Right hindlimb (tissue), 1 donor: ENCODE results near the gene UBL3.
A peak's percentile ranks its signal among the peaks of the same experiment; 100 is the strongest.

Source experiments
- DNase-seq: peaks from one replicate; pipeline ENCODE4 v3.0.0-alpha.2; 2018

Gene UBL3, protein sequence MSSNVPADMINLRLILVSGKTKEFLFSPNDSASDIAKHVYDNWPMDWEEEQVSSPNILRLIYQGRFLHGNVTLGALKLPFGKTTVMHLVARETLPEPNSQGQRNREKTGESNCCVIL

DNA sequence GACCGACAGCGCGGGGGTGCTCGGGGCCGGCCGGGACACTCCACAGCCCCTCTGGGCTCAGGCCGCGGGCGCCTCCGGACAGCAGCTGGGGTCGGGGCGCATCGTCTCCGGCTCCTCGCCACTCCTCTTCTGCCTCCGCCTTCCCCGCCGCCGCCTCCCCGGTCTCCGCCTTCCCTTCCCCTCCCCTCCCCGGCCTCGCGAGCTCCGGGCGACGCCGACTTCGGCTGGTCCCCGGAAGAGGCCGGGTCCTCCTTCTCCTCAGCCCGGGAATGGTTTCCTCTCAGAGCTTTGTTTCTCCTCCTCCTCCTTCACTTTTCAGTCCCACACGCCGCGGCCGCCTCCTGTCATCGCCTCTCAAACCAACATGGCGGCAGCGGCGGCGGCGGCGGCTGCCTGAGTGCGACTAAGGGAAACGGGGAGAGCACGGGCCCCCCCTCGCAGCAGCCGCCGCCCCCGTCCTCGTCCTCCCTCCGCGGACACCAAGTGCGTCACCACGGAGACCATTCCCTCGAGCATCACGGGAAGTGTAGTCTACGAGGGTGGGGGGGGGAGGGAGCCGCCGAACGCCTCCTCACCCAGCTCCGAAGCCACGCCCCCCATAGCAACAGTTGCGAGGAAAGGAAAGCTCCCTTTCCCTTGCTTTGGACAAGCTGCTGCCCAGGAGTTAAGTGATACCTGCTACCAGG is at the start of gene UBL3:
UBL3 (minus strand) TSS at position 405 of the 686 bp plus-strand sequence. CDS start 1,079 bp downstream, outside the sequence.
- peak; percentile 99 for DNase-seq

DNA sequence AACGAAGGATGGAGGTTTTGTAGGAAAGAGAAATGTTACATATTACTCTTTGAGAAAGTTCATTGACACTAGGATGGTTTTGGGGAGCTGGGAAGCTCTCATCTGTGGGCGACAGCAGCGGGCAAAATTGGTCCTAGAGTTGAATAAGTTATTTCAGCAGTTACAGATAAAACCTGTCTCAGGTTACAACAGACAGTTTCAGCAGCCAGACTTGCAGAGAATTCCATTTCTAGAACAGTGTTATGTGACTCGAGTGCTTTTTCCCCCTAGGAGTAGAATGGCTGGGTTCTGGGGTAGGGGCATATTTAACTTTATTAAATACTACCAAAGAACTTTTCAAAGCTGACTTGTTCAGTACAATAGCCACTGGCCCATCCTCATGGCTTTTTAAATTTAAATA is 46.7 kb upstream of the UBL3 start:
- DNase-seq: no peak

DNA sequence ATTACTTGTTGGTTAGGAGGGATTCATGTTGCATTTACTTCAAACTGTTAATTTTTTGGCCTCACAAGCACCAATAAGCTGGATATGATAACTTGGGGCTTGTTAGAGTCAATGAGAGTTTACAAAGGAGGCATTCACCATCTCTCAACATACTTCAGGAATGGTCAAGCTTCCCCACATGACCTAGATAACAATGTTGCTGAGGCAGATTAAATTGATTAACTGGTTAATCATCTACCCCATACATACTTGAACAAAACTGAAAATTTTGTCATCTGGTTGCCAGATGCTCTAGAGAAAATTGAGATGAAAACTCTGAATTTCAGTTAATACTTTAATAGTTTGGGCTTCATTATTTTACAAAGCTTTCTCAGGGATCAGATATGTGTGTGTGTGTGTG is 43.0 kb upstream of the UBL3 start:
- DNase-seq: no peak

DNA sequence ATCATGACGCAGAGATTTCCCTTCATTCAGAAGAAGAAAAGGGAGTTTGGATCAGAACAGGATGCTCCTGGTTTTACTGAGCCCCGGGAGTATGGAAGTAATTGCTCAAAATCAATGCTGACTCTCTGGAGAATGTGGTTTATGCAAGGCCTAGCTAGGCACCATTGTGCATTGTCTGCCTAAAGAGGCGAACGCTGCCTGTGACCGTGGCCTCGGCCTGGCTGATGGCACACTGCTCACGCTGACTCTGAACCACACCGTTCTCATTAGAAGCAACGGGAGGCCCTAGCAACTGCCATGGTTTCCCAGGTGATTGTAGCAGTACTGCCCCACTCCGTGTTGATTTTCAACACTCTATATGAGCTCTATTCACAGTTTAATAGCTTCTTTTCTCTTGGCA is 41.7 kb upstream of the UBL3 start:
- DNase-seq: no peak

DNA sequence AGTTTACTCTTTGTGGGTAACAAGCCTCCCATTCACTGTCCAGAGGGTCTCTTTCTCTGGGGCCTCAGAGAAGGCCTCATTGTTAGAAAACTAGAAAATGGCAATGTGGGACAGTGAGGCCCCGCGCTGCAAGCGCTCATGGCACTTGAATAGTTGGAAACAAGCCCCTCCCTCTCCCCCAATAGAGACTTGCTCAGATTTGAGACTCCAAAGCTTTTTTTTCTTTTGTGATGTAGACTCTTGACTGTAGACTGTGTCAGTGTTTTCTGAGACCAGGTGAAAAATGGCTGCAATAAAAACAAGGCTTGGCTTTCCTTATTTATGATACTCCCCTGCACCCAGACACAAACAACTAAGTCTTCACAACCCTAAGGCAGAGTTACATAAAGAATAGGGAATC is 38.7 kb upstream of the UBL3 start:
- no peak for DNase-seq

DNA sequence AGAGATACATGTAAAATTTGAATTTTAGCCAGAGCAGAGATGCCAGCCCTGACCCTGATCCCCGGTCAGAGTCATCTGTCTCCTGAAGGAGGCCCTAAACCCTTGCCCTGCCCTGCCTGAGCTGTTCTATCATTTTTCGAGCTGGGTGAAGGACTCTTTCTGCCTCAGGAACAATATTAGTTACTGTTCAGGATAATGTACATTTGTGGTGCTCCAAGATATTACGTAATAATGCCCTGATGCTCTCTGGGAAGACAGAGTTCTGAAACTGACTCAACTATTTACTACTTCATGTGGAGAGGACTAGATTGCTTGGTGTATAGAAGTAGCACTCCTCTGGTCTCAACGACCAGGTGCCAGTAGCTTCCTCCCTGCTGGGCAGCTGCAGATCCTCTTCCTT is 37.9 kb upstream of the UBL3 start:
- no peak for DNase-seq

DNA sequence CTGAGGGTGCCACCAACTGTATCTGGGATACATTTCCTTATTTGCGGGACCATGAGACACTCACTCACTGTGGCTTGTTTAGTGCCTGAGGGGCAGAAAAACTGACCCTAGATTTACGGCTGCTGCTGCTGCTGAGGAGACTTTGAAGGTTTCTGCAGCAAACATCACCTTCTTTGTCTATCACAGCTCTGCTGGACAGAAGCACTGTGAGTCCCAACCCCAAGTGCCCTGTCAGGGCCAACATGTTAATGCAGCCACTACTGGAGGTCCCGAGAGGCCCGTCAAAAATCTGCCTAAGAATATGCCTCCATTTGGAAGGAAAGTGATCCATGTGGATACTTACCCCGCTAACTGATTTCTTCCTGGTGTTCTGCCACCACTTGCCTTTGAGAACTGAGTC is 37.3 kb upstream of the UBL3 start:
- DNase-seq: no peak

DNA sequence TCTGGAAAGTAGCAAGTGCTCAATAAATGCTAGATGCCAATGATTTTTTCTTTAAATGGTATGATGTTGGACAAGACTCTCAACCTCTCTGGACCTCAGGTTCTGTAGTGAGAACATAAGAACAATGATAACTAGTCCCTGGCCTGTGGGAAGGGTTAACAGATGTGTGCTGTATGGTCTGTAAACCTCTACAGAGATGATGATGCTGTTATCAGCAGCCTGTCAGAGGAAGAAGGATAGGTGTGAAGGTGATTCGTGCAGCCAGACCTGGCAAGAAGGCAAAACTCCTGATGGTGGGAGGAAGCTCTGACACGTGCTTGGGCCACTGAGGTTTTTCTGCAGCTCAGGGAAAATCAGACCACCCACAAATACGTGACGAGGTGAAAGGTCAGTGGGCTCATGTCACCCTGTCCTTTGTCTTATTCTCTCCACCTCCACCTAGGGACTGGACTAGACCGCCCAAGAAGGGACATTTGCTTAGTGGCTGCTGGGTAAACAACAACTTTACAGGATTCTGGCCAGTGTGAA is 36.7 kb upstream of the UBL3 start:
- no peak for DNase-seq

DNA sequence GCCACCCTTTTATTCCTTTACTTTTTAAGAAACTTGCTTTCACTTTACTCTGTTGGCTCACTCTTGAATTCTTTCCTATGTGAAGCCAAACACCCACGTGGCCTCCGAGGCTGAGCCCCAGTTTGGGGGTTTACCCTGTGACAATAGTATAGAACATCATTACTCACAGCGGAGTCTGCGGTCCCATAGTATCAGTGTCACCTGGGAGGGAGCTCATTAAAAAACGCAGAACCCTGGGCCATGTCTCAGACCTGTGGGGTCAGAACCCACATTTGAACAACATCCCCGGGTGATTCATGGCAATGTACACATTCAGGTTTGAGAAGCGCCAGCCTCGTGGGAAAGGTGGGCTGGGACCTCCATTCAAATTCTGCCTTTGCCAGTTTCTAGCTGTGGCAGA is 36.0 kb upstream of the UBL3 start:
- no peak for DNase-seq

DNA sequence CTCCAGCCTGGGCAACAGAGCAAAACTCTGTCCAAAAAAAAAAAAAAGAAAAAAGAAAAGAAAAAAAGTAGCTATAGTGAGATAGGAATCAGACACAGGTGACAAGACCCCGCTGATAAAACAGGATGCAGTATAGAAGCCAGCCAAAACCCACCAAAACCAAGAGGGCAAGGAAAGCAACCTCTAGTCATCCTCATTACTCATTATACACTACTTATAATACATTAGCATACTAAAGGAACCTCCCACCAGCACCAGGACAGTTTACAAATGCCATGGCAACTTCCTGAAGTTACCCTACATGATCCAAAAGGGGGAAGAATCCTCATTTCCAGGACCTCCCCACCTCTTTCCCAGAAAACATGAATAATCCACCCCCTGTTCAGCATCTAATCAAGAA is 35.6 kb upstream of the UBL3 start:
- no peak for DNase-seq

DNA sequence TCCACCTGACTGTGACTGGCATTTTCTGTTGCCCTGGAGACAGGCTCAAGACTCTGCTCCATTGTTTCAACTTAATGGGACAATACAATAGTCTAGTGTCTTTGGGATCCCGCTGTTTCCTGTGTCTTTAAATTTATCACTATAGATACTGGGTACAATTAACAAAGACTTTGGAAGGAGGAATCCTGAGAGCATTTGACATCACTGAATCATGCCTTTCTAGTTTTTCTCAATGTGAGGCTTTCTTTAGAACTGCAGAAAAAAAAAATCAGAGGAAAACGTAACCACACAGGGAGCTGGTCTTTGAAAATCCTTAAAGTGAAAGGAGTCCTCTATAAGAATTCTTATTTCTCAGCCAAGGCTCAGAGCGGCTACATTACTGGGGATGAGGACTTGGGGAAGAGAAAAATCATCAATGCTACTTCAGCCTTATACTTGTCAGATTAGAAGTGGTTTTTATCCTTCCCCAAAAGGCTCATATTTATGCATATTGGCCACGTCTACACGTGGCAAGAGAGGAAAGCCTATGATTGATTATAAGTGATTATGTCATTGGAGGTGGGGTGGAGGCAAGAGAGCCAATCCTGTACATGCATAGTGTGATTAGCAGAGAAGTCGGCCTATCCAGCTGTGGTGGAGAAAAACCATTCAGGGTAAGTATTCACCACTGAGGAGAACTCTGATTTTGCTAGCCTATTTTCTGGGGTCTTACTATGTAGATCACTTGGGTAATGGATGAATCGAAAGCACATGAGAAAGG is 34.4 kb upstream of the UBL3 start:
- DNase-seq: no peak

DNA sequence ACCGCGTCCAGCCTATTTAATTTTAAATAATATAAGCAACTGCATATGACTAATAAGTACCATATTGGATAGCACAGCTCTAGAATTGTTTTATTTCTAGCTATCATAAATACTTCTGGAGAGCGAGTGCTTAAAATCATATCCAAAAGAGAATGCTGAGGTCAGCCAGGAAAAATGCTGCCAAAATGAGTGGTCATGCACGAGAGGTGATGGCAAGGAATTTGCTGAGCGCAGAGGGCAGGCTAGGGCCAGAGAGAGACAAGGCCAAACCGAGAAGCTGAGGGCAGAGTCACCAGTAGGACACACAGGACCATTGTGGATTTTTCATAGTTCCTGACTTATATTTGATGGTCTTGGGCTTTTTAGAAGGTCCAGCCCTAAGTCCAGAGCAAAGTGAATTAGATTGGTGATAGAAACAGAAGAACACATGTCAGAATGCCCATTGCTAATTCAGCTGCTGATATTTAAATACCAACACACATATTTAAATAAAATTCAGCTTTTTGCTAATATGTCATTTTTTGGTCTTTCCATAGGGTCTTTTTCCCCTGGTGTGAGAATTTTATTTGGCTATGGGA is 33.6 kb upstream of the UBL3 start:
- no peak for DNase-seq

DNA sequence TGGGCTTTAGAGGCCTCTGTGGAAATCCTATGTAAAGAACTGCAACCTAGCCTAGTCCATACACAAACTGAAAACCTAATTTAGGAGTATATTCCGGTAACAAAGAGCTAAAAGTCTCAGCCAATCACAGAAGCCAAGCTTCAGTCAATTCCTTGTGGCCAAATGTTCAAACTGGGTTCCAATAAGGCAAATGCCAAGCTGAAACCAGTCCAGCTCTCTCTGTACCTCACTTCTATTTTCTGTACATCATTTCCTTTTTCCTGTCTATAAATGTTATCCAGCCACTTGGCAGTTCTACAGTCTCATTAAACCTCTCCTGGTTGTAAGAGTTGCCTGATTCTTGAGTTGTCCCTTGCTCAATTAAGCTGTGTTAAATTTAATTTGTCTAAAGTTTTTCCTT is 31.7 kb upstream of the UBL3 start:
- DNase-seq: no peak

DNA sequence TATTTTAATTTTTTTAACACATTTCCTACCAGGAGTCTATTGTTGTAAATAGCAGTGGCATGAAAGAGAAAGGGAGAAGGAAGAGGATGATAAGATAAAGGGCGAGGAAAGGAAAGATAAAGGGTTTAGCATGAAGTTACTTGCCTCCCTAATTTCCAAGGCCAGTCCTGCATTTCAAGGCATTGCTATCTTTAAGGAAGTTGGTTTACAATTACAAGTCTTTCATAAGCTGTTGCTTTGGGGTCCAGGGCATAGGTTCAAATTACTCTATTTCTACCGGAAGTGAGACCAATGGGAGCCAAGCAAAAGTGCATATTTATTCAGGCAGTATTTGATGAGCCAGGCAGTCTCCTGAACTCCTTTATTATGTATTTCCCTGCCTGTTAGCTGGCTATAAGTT is 27.7 kb upstream of the UBL3 start:
- no peak for DNase-seq

DNA sequence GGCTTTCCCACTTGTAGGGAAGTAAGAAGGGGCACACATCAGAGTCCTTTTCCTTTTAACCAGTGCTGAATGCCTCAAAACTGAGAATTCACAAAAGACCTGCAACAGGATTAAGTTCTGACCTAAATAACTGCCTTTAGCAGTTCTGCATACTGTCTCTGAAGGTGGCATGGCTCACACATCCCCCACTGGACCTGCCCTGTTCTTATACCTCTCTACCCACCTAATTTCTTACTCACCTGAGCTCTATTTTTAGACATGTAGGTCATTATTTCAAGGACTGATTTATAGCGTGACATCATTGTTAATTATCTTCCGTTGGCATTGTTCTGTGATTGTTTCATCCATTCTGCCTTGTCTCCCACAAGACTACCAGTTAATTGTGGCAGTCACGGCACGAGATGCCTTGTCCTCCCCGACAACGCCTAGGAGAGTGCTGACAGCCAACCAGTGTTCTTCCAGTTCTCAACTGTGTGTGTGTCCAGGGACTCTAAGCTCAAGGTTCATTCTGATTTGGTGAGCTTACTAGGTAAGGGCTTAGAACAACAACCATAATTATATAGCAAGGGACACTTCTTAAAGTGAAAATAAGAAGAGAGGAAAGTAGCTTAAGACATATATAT is 27.1 kb upstream of the UBL3 start:
- DNase-seq: no peak

DNA sequence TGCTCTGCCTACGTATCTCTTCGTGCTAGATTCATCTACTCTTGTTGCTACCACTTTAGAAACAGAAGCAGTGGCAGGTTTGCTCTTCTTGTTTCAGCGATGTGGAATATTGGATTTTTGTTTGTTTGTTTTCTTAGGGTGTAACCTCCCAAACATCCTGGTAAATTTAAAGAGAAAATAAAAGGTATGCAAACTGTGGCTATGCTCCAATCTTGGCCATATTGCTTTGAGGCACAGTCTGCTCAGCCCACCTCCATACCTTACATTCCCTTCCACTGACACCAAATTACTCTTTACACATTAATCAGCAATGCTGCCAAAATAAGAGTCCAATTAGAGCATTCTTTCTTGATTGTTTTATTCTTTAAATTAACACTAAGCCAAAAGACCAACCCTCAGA is 25.2 kb upstream of the UBL3 start:
- DNase-seq: no peak

DNA sequence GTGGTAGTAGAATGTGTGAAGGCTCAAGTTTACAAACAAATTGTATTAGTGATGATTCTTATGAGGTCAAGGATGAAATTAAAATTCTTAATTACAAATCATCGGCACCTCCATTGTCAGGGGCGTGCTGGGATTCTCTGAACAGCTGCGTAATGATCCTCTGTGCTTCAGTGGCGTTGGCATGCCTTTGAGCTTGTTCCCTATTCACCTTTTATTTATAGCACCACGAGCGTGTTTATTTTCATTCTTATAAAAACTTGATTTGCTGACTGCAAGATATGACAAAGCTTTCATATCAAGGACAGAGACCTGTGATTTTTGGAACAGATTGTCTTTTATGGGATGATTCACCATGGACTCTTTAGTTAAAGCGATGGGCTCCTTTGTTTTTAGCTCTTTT is 18.2 kb upstream of the UBL3 start:
- no peak for DNase-seq

DNA sequence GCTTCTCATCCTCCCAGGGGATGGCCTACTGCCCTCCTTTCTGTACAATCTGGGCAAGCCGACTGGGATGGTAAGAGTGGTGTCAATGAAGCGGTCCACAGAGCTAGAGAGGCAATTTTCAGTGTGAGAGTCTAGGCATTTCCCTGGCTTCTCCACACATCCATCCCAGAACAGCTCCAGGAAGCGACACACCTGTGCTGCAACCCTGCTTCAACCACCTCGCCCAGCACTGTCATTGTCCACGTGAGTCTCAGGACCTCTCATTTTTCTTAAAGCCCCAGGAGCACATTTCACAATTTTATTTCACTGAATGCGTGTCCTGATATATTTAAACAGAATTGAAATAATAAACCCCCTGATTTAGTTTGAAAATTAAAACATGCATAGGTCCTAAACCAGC is 15.5 kb upstream of the UBL3 start:
- DNase-seq: no peak

DNA sequence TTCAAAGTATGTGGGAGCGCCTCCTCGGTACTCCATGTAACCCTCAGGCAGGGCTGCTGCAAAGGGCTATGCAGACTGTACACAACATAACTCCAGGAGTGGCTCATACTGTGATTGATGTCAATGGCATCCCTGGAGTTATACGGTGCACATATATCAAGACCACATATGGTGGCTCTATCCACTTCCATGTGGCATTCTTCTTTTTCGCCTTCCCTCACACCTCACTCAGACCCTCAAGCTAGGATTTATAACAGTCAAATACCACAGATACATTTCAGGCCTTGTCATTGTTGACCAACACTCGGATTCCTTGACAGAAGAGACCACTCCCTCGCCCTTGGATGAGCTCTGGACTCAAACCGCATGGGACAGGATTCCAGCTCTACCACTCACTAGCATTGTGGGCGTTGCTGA is 11.3 kb upstream of the UBL3 start:
- no peak for DNase-seq

DNA sequence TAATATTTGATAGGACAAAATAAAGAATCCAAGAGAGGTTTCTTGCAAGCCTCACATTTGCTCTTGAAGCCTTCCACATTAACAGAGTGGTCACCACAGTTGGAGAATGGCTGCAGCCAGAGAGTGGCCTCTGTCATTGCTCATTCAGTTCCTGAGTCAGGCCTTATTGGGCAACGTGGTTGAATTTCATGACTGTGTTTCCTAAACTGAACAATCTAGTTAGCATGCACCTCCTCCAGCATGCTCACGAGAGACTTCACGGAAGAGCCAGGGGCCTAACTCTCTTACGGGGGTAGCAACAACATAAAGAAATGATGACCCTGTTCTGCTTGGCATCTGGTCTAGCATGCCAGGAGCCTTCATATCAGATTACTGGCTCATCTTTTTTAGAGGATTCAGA is 9.6 kb upstream of the UBL3 start:
- DNase-seq: no peak

DNA sequence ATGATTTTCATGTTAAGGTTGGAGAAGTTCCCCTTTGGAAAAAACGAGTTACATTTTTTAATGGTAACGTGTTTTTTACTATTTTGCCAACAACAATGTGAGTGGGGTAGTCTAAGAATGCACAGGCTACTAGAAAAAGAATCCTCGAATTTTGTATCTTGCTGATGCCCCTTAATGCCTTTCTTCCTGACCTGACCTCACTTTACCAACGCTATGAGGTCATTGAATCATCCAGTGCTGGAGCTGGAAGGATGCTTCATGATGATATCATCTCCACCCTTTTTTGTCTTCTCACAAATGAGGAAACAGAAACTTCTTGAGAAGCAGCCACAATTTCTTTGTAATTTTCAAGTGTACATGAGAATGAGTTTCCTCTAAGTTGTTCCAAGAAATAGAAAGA is 8.2 kb upstream of the UBL3 start:
- no peak for DNase-seq

DNA sequence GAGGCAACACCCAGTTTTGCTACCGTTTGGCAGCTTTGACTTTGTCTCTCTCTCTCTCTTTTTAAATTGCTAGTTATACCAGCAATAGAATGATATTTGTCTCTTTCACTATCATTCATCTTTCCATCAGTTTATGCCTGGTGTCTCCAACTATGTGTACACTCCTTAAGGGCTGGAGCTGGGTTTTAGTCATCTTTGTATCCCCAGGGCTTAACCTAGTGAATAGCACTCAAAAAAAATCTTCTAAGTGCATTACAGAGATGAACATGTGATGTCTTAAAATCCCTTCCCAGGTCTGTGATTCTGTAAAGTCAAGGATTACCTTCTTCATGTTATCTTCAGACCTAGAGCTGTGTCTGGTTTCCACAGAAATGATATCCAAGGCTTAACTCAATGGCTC is 7.8 kb upstream of the UBL3 start:
- no peak for DNase-seq

DNA sequence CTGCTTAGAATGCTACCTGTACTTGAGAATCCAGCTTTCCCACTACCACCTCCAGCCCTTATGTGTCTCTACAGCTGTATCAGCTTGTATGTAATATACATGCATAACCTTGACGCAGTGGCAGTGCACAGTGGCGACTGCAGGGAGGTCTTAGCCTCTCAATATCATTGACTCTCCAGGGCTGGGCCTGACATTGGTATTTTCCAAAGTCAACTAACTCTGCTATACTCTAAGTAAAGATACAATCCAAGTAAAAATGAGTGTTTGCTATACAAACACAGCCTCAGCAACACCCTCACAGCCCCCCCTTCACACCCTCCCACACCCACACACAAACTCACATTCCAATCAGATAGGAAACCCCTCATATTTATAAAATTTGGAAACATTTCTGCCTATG is 6.7 kb upstream of the UBL3 start:
- no peak for DNase-seq

DNA sequence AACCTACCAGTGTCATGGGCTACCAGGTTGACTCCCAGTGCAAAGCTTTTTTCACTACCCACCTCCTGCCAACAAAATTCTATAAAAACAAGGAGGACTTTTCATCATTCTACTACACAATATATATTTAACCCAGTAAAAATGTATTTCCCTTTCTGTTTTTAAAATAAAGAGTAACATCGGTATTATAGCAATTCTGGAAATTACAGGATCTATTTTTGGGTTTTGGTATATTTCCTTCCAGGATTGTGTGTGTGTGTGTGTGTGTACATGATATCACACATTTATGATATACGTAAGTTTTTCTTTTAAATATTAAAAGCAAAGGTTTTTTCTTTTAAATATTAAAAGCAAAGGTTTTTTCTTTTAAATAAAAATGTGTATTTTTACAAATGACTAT is 6.0 kb upstream of the UBL3 start:
- DNase-seq: no peak
